GM21825 (cell line): ENCODE measurements around the gene NAMPT.
"Not testable (repeated sequence)": the region's sequence is repeated elsewhere in the genome, so short reads cannot be mapped to it uniquely, and the experiment has no call there.

ENCODE experiments used
- ATAC-seq: cut with Tn5 transposase; IDR thresholded peaks from one replicate; pipeline ENCODE4 v1.9.1; 2021; ENCODE audit warnings: mild to moderate bottlenecking, moderate library complexity; ENCODE audit not compliant: unreplicated experiment

NAMPT gene

GRCh38 chr7:106238830-106239229 is 46.0 kb downstream of the NAMPT start:
- ATAC-seq = no peak

- no peak for ATAC-seq
Observed at GRCh38 chr7:106236065-106236464, 48.7 kb downstream of the NAMPT start.

GRCh38 chr7:106234425-106234824 is 50.4 kb downstream of the NAMPT start:
- ATAC-seq = no peak

DNA sequence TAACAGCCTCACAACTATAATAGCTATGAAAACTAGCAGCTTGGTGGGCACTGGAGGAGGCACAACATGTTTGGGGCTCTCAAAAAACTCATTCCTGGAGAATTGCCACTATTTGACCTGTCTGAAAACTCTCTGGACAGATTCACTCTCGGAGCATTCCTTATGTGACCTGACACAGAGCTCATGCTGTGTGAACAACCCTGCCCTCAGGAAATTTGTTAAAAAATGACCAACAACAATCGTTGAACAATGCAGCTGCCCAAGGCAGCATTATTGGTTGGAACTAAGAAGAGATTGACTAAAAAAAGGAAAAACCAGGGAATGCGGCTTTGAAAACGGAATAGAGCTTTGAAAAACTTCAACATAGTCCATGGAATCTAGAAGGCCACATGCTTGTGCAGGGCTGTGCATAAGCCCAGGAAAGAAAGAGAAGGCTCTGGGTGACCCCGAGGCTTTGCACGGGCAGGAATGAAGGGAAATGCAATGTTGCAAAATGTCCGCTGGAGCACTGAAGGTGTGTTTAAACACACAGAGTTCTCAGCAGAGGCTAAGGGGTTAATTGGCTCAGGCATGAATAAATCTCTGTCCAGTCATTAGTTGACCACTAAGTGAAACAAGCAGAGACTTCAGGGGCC is 52.8 kb downstream of the NAMPT start:
- no peak for ATAC-seq

DNA sequence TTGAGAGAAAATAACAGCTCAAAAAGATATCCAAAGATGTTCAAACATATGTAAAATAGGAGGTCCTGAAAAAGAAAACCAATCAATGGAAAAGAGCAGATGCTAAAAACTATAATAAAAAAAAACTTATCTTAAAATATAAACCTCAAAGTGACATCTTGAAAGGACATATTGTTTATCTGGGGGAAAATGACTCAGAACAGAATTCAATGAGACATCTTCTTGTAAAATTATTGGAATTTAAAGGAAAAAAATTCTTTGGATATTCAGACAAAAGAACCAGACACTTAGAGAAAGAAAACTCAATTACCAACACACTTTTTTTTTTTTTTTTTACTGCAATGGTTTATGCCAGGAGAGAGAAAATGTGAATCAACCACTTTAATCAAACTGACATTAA is 58.9 kb downstream of the NAMPT start:
- ATAC-seq = no peak

- no peak for ATAC-seq
Observed at GRCh38 chr7:106224797-106225196, 60.0 kb downstream of the NAMPT start.

DNA sequence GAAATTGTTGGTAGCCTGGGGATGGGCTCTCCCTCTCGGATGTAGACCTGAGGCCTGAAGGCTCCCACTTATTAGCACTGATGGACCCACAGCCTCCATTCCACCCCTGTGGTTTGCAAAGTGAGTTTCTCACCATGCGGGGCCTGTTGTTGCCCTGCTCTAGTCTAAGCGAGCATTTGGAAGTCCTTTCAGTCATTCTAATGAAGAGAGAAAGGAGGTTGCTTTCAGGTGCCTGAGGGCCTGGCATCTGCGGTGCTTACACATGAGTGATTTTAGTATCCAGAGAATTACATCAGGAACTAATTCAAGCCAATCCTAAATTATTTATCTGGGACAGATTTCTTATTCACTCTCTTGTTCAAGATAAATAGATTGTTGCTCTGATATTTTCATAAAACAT is 61.6 kb downstream of the NAMPT start:
- no peak for ATAC-seq

GRCh38 chr7:106222545-106222944 is 62.2 kb downstream of the NAMPT start:
- ATAC-seq = no peak

DNA sequence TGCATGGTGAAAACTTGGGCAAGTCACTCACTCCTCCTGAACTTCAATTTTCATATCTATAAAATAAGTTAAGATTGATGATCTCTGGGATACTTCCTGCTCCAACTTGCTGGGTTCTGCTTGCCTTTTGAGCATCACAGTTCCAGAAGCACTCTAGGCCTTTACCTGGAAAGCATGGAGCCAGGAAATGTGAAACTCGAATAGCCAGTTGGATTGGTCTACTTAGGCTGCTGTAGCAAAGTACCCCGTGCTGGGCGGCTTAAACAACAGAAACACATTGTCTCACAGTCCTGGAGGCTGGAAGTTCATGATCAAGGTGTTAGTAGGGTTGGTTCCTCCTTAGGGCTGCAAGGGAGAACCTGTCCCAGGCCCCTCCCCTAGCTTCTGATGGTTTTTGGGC is 64.5 kb downstream of the NAMPT start:
- ATAC-seq = no peak

- ATAC-seq = no peak
Observed at GRCh38 chr7:106219170-106219569, 65.6 kb downstream of the NAMPT start.

DNA sequence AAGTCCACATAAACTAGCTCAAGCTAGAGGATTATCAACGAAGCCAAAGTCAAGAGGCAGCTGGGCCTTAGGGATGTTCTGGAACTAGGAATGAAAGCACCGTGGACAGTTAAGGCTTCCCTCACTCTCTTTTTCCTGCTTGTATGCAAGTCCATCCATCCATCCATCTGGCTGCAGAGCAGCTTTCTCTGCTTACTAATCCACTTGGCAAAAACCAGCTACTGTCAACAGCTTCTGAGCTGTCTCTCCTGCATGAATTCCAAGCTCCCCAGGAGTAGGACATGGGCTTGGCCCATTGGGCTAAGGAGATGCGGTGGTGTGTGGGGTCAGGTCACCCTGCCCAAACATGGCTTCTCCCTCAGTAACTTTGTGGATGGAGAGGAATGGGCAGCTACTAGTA is 66.2 kb downstream of the NAMPT start:
- ATAC-seq = no peak

- ATAC-seq = no peak
Observed at GRCh38 chr7:106216923-106217542, 67.8 kb downstream of the NAMPT start.

DNA sequence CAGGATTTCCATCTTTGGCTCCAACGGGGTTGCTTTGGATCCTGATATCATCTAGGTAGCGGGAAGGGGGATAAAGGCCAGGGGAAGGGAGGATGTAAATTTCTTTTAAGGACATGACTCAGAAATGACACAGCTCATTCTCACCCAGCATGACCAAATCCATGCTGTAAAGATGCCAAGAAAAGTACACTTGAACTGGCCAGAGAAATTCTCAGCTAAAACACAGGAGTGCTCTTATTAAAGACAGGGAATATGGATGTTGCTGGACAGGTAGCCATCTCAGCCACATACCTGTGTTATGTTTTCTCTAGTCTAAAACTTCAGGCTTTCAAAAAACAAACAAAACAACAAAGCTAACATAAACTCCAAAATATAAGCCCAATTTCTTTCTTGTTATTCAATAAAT is 68.3 kb downstream of the NAMPT start:
- ATAC-seq = no peak

- ATAC-seq = no peak
Observed at GRCh38 chr7:106215868-106216516, 68.8 kb downstream of the NAMPT start.

- ATAC-seq = not testable (repeated sequence)
Observed at GRCh38 chr7:106208944-106209343, 75.8 kb downstream of the NAMPT start.

- no peak for ATAC-seq
Observed at GRCh38 chr7:106206826-106207541, 77.8 kb downstream of the NAMPT start.

- ATAC-seq = no peak
Observed at GRCh38 chr7:106205621-106206222, 79.1 kb downstream of the NAMPT start.

DNA sequence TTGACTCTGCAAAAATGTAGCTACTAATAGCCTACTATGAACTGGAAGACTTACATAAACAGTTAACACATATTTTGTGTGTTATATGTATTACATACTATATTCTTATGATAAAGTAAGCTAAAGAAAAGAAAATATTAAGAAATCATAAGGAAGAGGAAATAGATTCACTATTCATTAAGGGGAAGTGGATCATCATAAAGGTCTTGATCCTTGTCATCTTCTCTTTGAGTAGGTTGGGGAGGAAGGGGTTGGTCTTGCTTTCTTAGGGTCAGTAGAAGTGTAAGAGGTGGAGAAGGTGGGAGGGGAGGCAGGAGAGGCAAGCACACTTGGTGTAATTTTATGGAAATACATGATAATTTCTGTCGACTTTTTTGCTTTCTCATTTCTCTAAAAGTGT is 81.3 kb downstream of the NAMPT start:
- ATAC-seq = no peak

GRCh38 chr7:106201164-106201563 is 83.6 kb downstream of the NAMPT start:
- ATAC-seq = no peak

DNA sequence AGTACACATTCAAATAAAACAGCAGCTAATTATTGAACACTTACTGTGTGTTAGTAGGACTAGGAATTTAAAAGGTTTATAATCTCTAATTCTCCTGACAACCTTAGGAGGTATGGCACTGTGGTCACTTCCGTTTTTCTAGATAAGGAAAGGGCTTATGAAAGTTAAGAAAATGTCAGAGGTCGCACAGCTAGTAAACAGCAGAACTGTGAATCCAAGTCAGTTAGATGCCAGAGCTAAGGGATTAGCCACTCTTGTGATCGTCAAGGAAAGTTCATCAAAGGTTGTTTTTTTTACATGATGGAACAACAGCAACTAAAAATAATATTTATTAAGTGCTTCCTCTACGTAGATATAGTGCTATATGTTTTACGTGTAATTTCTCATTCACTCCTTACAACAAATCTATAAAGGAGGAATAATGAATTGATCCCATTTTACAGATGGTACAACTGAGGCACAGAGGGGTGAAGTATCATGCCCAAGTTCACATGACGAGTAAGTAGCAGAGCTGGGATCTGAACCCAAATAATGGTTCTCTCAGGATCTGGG is 84.9 kb downstream of the NAMPT start:
- no peak for ATAC-seq

- no peak for ATAC-seq
Observed at GRCh38 chr7:106199024-106199423, 85.8 kb downstream of the NAMPT start.
